PC-3 (cell line): ENCODE results near the gene FASN.

Experiments
- EZH2 ChIP-seq: fragments of 300-600 bp; sonication (generic); IDR thresholded peaks from one replicate; pipeline ENCODE4 v1.6.1; 2017; ENCODE audit warnings: antibody characterized with exemption, mild to moderate bottlenecking, low read length; ENCODE audit not compliant: unreplicated experiment
- TF ChIP-seq, protein P1 (sequence below): fragments of 300-600 bp; sonication (generic); conservative IDR thresholded peaks from 2 replicates; pipeline ENCODE4 v1.5.1; 2017; ENCODE audit warnings: antibody characterized with exemption, low read depth, mild to moderate bottlenecking, low read length

DNA sequence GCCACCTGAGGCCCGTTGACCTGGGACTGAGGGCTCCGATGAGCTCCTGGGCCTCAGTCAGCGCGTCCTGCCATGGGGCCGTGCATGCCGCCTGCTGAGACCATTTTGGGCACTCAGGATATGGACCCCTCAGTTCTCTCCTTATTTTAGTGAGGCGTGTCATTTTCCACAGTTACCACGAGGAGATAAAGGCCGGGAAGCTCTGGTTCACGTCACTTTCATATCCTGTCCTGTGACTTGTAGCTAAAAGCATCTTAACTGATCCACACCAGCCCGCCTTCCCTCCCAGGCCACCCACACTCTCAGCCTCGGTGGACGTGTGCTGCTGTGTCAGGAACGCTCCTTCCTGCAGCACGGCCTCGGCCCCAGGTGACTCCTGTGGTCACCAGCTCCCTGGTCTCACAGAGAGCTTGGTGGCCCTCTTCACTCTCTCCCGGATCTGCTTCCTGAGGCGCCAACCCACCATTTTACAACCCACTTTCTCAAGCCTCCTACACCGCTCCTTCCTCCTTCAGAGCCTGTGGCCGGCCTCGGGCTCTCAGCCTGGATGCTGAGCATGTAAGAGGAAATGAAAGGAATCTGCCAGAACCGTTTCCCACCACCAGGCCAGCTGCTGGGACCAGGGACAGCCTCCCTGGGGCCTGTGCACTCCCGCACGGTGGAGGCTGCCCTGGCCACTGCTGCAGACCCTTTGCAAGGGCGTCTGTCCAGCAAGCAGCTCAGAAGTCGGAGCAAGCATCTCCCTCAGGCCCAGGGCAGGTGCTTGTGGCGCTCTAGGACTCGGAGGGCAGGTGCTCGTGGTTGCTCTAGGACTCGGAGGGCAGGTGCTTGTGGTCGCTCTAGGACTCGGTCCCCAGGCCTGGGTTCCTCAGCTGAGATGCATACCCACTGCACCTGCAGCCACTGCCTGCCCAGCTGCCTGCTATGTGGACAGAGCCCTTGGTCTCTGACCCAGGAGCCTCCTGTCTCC lies 23.9 kb upstream of the FASN start:
- TF ChIP-seq, protein P1, sequence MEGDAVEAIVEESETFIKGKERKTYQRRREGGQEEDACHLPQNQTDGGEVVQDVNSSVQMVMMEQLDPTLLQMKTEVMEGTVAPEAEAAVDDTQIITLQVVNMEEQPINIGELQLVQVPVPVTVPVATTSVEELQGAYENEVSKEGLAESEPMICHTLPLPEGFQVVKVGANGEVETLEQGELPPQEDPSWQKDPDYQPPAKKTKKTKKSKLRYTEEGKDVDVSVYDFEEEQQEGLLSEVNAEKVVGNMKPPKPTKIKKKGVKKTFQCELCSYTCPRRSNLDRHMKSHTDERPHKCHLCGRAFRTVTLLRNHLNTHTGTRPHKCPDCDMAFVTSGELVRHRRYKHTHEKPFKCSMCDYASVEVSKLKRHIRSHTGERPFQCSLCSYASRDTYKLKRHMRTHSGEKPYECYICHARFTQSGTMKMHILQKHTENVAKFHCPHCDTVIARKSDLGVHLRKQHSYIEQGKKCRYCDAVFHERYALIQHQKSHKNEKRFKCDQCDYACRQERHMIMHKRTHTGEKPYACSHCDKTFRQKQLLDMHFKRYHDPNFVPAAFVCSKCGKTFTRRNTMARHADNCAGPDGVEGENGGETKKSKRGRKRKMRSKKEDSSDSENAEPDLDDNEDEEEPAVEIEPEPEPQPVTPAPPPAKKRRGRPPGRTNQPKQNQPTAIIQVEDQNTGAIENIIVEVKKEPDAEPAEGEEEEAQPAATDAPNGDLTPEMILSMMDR: no peak
- no peak for TF ChIP-seq EZH2
